HL-60/S4 (cell line): ENCODE results near the gene C16orf86.
"Not testable (repeated sequence)": the region's sequence is repeated elsewhere in the genome, so short reads cannot be mapped to it uniquely, and the experiment has no call there.

Source experiments
- in situ Hi-C: fragments of 300-500 bp; cut with MboI; formaldehyde crosslinking; loops from 2 replicates; pipeline ENCODE4 v1.14.3; 2022; ENCODE audit warnings: low sequenced_read_pairs

C16orf86 gene

DNA sequence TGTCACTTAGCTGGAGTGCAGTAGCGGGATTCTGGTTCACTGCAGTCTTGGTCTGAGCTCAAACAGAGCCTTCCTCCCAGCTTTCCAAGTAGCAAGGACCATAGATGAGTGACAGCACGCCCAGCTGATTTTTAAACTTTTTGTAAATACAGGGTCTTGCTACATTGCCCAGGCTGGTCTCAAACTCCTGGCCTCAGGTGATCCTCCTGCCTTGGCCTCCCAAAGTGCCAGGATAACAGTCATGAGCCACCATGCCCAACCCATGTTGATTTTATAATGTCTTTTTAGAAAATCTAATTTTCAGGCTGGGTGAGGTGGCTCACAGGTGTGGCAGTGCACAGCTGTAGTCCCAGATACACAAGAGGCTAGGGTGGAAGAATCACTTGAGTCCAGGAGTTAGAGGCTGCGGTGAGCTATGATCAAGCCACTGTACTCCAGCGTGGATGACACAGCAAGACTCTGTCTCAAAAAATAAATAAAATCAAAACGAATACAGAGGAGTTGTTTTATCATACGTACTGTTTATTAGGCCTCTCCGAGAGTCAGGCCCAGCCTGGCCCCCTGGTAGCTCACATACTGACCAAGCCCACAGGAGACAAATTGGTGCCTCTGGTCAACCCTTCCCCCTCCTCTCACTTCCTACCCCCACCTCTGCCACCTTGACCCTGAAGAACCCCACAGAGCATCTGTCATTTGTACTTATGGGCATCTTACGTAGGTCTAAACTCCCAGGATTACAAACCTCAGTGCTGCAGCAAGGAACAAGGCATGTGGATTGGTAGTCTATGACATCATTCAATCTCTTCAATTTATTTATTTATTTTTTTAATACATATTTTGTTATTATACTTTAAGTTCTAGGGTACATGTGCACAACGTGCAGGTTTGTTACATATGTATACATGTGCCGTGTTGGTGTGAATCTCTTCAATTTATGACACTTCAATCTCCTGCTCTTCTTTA, 13.6 kb downstream of the C16orf86 start:
- in situ Hi-C loops, result no loop called here

DNA sequence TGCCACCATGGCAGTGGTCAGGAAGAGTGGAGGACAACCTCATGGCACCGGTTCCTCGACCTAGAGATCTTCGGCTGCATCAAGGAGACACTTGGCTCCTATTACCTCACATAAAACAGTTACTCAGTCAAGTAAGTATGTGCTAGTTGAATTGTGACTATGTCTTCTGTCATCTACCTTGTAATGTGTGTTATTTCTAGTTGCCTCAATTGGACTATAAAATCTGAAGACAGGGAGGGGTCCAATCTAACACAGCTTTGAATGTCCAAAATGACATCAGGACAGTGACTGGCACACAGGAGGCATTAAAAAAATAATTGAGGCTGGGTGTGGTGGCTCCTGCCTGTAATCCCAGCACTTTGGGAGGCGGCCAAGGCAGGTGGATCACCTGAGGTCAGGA, 17.2 kb downstream of the C16orf86 start:
- in situ Hi-C loops, result no loop called here

DNA sequence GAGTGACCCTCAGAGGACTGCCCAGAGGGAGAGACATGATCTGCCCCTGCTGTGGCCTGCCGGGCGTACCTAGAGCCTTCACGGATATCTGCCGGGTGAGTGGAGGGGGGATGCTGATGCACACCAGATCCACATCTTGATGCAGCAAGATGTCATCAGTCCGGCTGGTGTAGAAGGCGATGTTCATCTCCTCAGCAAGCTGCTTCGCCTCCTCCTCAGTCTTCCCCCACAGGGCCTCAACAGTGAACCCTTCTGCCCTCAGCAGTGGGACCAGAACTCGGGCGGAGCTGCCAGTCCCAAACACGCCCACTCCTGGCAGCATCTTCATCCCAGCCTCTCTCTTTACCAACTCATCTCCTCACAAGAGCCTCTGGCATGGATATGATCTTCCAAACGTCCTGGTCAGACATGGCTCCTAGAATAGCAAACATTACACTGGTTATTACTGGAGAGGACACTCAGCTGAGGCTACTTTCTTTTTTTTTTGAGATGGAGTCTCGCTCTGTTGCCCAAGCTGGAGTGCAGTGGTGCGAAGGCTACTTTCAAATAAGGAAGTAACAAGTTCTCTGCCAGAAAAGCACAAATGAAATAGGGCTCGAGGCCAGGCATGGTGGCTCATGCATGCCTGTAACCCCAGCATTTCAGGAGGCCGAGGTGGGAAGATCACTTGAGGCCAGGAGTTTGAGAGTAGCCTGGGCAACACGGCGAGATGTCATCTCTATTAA, 18.9 kb downstream of the C16orf86 start:
- in situ Hi-C loops, result no loop called here

DNA sequence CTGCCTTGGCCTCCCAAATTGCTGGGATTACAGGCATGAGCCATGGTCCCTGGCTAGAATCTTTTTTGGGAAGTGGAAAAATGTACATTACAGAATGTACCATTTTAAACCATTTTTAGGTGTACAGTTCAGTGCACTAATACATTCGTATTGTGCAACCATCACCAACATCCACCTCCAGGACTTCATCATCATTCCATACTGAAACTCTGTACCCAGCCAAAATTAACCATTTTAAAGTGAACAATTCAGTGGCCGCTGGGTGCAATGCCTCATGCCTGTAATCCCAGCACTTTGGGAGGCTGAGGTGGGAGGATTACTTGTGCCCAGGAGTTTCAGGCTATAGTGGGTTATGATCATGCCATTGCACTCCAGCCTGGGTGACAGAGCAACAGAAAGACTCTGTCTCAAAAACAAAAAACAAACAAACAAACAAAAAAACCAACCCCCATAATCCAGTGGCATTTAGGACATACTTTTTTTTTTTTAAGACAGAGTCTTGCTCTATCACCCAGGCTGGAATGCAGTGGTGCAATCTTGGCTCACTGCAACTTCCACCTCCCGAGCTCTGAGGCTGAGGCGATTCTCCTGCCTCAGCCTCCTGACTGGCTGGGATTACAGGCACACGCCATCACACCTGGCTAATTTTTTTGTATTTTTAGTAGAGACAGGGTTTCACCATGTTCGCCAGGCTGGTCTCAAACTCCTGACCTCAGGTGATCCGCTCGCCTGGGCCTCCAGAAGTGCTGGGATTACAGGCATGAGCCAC, 27.1 kb downstream of the C16orf86 start:
- in situ Hi-C loops, result not testable (repeated sequence)

DNA sequence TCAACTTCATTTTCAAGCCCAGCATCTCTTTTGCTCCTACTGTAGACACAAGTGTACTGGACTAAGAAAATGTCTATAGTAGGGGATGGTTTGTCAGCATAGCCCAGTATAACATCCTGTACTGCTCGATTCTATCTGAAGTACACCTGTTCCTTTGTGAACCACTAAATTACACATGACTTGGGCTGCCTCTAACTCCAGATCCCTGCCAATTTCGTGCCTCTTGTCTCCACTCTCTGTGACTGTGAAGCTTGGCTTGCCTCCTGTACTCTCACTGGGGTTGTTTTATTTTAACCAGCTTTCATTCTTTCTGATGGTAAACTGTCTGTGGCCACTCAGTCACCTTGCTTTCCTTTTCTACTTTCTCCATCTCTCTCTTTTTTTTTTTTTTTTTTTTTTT, 28.0 kb downstream of the C16orf86 start:
- in situ Hi-C loops, result no loop called here

DNA sequence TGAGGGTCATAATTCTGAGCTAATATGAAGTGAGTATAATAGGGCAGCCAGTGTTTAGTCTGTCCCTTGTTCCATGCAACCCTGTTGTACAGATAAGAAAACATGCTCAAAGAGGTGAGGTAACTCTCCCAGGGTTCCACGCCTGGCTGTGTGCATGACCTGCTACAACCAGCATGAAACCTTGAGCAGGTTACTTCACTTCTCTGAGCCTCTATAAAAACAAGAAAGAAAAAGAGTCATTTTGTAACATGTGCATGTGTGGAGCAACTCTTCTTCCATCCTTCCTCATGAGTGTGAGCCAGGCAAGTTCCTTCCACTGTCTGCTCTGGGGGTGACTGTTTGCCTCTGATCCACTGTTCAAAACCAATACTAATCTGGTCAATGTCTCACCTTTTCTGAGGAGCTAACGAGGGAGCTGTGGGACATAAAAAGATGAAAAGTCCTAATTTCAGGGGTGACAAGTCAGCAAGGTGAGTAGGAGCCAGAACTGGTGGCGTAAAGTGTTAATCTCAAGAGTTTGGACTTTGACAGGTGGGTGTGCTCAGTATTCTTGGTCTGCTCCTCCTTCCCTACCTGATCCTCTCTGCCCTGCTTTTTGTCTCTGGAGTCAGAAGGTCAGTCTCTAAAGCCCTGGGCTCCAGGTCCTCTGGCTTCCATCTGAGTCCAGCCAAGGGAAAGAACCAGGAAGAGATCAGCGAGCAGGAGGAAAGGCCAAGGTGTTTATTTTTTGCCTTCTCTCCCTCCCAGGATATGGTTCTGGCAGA, 31.0 kb downstream of the C16orf86 start:
- in situ Hi-C loops, result no loop called here

DNA sequence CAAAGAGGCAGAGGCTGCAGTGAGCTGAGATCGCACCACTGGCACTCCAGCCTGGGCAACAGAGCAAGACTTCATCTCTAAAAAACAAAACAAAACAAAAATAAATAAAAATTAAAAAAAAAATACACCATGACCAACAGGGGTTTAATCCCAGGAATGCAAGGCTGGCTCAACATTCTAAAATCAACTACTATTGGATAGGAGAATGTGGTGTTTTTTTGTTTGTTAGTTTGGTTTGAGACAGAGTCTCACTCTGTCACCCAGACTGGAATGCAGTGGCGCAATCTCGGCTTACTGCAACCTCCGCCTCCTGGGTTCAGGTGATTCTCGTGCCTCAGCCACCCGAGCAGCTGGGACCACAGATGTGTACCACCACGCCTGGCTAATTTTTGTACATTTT, 32.7 kb downstream of the C16orf86 start:
- in situ Hi-C loops, result no loop called here

DNA sequence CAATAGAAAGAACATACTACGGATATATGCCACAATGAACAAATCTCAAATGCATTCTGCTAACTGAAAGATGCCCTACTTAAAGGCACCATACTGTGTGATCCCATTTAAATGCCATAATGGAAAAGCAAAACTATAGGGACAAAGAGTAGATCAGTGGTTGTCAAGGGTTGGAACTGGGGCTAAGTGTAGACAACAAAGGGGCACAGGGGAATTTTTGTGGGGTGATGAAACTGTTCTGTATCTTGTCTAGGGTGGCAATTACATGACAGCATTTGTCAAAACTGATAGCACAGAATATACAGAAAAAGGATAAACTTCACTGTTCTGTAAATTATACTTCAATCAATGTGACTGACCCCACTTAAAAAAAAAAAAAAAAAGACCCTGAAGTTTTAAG, 34.8 kb downstream of the C16orf86 start:
- in situ Hi-C loops, result no loop called here

DNA sequence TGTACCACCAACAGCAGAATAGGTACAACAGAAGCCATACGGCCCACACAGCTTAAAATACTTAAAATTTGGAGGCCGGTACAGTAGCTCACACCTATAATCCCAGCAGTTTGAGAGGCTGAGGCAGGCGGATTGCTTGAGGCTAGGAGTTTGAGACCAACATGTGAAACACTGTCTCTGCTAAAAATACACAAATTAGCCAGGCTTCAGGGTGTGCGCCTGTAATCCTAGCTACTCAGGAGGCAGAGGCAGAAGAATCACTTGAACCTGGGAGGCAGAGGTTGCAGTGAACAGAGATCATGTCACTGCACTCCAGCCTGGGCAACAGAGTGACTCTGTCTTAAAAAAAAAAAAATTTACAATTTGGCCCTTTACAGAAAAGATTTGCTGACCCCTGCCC, 35.5 kb downstream of the C16orf86 start:
- in situ Hi-C loops, result no loop called here

DNA sequence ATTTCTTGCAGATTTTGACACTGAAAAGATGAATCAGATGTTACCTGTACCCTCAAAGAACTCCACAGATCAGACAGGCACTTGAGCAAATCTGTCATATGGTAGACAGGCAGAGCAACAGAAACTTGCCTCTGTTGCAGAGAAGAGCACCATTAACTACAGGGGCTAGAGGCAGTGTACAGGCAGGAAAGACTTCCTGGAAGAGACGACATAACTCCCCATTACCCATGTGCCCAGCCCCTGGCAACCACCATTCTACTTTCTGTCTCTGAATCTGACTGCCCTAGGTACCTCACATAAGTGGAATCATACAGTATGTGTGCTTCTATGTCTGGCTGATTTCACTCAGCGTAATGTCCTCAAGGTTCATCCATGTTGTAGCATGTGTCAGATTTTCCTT, 37.0 kb downstream of the C16orf86 start:
- in situ Hi-C loops, result no loop called here

DNA sequence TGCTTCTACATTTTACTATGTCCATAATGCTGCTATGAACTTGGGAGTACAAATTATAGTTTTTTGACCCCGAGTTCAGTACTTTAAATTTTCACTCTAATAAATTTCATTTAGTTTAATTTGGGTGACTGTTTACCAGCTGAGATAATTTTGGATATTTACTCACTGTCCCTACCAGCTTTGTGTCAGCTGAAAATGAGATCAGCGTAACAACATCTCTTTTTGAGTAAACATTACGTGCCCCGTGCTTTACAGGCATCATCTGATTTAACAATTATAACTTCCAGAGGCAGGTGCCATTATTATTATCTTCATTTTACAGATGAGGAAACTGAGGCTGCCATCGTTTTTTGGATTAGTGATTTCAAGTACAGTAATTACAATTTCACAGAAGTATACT, 37.5 kb downstream of the C16orf86 start:
- in situ Hi-C loops, result no loop called here

DNA sequence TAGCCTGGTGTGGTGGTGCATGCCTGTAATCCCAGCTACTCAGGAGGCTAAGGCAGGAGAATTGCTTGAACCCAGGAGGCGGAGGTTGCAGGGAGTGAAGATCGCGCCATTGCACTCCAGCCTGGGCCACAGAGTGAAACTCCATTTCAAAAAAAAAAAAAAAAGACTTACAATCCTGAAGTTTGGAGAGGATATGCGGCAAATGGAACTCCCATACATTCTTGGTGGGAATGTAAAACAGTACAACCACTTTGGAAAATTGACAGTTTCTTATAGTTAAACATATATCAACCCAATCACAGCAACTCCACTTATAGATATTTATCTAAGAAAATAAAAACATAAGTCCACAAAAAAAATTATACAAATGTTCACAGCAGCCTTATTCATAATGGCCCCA, 40.6 kb downstream of the C16orf86 start:
- in situ Hi-C loops, result no loop called here

DNA sequence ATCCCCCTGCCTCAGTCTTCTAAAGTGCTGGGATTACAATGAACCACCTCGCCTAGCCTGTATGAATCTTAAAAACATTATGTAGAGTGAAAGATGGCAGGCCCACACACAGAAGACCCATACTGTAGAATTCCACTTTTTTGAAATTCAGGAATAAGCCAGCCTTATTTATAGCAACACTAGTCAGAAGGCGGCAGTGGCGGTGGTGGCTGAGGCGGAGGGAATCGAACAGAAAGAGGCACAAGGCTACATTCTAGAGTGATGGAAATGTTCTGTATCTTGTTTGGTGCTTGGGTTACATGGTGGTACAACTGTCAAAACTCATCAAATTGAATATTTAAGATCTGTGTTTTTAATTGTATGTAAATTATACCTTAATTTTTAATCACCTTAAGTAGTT, 41.2 kb downstream of the C16orf86 start:
- in situ Hi-C loops, result no loop called here

DNA sequence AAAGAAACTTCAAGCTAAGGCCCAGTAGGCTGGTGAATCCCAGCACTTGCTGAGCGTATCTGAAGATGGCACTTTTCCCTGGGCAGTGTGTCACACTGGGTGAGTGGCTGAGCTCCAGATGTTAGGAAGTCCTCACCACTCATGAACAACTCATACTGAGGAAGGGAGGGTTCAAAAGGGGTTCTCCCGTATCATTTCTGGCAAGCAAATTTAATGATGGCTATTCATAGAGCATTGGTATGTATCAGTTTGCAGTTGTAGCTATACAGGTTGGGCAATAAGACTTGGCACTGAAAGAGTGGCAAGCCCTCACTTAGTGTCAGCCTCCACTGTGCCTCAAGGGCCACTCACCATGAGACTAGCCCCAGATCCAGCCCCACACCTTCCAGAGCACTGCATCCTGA, 41.8 kb downstream of the C16orf86 start:
- in situ Hi-C loops, result no loop called here

DNA sequence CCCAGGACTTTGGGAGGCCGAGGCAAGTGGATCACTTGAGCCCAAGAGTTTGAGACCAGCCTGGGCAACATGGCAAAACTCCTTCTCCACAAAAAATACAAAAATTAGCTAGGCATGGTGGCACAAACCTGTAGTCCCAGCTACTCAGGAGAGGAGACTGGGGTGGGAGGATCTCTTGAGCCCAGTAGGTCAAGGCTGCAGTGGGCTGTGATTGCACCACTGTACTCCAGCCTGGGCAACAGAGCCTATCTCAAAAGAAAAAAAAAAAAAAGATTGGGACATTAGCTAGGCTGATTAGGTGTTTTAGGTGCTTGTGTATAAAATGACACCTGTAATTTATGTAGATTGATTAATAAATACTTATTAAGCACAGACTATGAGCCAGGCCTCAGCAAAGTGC, 42.4 kb downstream of the C16orf86 start:
- in situ Hi-C loops, result no loop called here

DNA sequence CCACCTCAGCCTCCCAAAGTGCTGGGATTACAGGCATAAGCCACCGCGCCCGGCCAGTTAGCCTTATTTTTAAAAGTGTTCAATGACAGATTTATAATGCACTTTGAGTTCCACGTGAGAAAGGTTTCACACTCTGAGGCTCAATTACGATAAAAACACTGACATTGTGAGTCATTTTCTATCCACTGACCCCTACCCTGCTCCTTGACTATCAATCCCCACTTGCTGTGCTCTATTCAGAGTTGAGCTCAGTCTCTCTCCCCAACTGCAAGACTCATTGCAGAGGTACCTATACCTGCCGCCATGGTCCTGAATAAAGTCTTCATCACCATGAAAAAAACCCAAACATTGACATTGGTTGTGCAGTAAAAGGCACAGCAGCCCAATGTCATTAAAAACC, 44.0 kb downstream of the C16orf86 start:
- in situ Hi-C loops, result no loop called here

DNA sequence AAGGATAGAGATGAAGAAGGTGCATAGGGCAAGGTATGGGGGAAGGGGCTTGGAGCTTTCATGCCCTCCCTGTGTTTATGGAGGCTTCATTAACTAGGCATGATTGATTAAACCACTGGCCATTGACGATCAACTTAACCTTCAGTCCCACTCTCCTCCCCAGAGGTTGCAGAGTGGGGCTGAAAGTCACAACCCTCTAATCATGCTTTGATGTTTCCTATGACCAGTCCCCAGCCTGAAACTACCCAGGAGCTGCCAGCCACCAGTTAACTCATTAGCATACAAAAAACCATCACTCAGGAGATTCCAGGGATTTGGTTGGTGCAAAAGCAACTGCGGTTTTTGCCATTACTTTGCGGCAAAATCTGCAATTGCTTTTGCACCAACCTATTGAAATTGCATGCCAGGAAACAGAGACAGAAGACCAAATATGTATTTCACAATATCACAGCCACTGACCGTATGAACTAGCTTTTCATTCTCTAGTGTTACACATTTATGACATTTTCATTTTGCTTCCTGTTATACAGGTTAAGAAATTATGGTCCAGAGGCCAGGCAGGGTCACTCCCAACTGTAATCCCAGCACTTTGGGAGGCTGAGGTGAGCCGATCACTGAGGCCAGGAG, 47.1 kb downstream of the C16orf86 start:
- in situ Hi-C loops, result no loop called here

DNA sequence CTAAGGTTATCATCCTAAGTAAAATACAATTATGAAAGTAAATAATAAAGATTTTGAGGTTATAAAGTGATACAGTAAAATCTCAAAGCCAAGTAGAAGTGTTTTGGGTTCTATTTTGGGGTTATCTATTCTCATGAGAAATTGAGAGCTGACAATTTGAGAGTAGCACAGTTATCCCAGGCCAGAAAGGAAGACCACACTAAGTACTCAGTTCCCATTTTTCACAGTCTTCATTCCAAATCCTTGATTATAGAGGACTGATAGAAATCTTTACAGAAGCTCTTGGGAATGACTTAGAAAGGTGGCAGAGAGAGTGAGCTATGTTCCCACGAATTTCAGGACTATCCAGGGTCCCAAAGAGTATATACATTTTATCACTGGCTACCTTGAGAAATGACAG, 47.9 kb downstream of the C16orf86 start:
- in situ Hi-C loops, result no loop called here

DNA sequence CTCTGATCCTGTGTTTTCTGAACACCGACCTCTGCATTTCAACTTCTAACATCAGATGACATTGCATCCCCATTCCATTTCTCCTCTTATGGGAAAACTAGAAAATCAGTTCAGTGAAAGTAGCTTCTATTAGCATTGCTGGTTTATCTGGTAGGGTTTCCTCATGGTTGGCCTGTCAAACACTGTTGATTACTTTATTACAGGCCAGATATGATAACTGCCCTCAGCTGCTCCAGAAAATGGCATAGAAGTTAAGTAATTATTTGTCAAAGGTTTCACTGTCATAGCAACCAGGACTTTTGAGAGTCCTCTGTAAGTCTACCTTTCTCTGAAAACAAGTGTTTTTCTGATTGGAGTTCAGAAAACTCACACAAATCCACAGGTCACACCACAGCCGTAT, 49.5 kb downstream of the C16orf86 start:
- in situ Hi-C loops, result no loop called here
